SHP77 treated with DMSO at 0.1 percent for 48 hours (cell line): ENCODE measurements around the gene GINS1.

Source experiments
- DNase-seq: peaks from one replicate; lab custom pipeline; 2025; lab: John Stamatoyannopoulos, UW

GINS1 gene

GRCh38 chr20:25477014-25477882 lies 69.8 kb downstream of the GINS1 start:
- no peak for DNase-seq

GRCh38 chr20:25478889-25479568 lies 71.6 kb downstream of the GINS1 start:
- no peak for DNase-seq

GRCh38 chr20:25479638-25480037 lies 72.2 kb downstream of the GINS1 start:
- no peak for DNase-seq

GRCh38 chr20:25480156-25480555 lies 72.7 kb downstream of the GINS1 start:
- DNase-seq = no peak

GRCh38 chr20:25480797-25481196 lies 73.3 kb downstream of the GINS1 start:
- DNase-seq = no peak

GRCh38 chr20:25481235-25481917 lies 73.9 kb downstream of the GINS1 start:
- no peak for DNase-seq

GRCh38 chr20:25481918-25482253 lies 74.4 kb downstream of the GINS1 start:
- DNase-seq = no peak

GRCh38 chr20:25483431-25484132 lies 76.1 kb downstream of the GINS1 start:
- no peak for DNase-seq

GRCh38 chr20:25484224-25484846 lies 76.9 kb downstream of the GINS1 start:
- DNase-seq = no peak

GRCh38 chr20:25484911-25485511 lies 77.5 kb downstream of the GINS1 start:
- no peak for DNase-seq

GRCh38 chr20:25485872-25486271 lies 78.4 kb downstream of the GINS1 start:
- no peak for DNase-seq

- DNase-seq = no peak
Observed at GRCh38 chr20:25486377-25486776, 78.9 kb downstream of the GINS1 start.

GRCh38 chr20:25487306-25487705 lies 79.8 kb downstream of the GINS1 start:
- DNase-seq = no peak

GRCh38 chr20:25487975-25488374 lies 80.5 kb downstream of the GINS1 start:
- DNase-seq = no peak

- no peak for DNase-seq
Observed at GRCh38 chr20:25489221-25489871, 81.9 kb downstream of the GINS1 start.

GRCh38 chr20:25490656-25491445 lies 83.4 kb downstream of the GINS1 start:
- DNase-seq = no peak

GRCh38 chr20:25491446-25492038 lies 84.1 kb downstream of the GINS1 start:
- DNase-seq = no peak

GRCh38 chr20:25493137-25493536 lies 85.7 kb downstream of the GINS1 start:
- DNase-seq = no peak

- DNase-seq = no peak
Observed at GRCh38 chr20:25493748-25494505, 86.5 kb downstream of the GINS1 start.
